HEK293T (cell line): ENCODE results near the gene NSMCE1.

Experiments used
- BHLHE40 ChIP-seq: fragments of 450-650 bp; IDR thresholded peaks from 2 replicates; pipeline ENCODE4 v1.6.1; 2016; ENCODE audit warnings: mild to moderate bottlenecking, moderate library complexity, borderline replicate concordance
- ELF4 ChIP-seq: fragments of 450-650 bp; IDR thresholded peaks from 2 replicates; pipeline ENCODE4 v1.6.1; 2017; ENCODE audit warnings: antibody characterized with exemption
- FOXK2 ChIP-seq: fragments of 450-650 bp; IDR thresholded peaks from 2 replicates; pipeline ENCODE4 v1.6.1; 2016; ENCODE audit warnings: mild to moderate bottlenecking
- FOXM1 ChIP-seq: fragments of 450-650 bp; IDR thresholded peaks from 2 replicates; pipeline ENCODE4 v1.6.1; 2017; ENCODE audit warnings: mild to moderate bottlenecking, borderline replicate concordance
- PKNOX1 ChIP-seq: fragments of 450-650 bp; IDR thresholded peaks from 2 replicates; pipeline ENCODE4 v1.6.1; 2016
- SP1 ChIP-seq: fragments of 450-650 bp; IDR thresholded peaks from 2 replicates; pipeline ENCODE4 v1.6.1; 2017
- SUZ12 ChIP-seq: fragments of 450-650 bp; IDR thresholded peaks from 2 replicates; pipeline ENCODE4 v1.6.1; 2016; ENCODE audit warnings: mild to moderate bottlenecking
- TARDBP ChIP-seq: fragments of 450-650 bp; IDR thresholded peaks from 2 replicates; pipeline ENCODE4 v1.6.1; 2016
- ZNF384 ChIP-seq: fragments of 450-650 bp; IDR thresholded peaks from 2 replicates; pipeline ENCODE4 v1.6.1; 2016

DNA sequence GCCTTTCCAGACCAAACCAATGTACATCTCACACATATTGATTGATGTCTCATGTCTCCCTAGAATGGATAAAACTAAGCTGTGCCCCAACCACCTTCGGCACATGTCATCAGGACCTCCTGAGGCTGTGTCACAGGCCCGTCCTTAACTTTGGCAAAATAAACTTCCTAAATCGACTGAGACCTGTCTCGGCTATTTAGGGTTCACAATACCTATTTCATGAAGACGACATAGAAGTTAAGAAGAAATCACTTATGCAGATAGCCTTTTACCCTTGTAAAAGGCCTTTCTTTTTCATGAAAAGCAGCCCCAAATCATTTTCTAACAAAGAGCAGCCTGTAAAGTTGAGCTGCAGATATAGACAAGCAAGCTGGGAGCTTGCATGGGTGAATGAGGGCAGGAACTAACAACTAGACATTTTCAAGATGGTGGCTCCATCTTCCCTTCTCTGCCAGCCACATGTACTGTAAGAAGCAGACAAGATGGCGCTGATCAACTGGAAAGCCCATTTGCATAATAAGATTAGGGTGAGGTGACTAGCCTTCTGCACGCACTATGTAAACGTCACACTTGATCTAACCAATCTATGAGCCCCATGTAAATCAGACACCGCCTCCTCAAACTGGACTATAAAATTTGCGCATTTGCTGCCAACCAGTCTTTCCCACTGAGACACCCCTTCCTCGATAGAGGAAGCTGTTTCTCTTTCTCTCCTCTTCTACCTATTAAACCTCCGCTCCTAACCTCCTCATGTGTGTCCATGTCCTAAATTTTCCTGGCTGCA, 69.9 kb downstream of the NSMCE1 start:
- TF ChIP-seq ELF4, result no peak
- TF ChIP-seq TARDBP, result no peak
- no peak for TF ChIP-seq SP1
- TF ChIP-seq BHLHE40, result no peak
- no peak for TF ChIP-seq ZNF384
- TF ChIP-seq FOXM1, result no peak
- TF ChIP-seq SUZ12, result no peak
- no peak for TF ChIP-seq FOXK2
- TF ChIP-seq PKNOX1, result no peak
